ENCODE data around the gene CHODL. TPM values are rescaled to one million over a fixed set of nuclear protein-coding genes. Genes with fewer than 3 reads are reported as not detected.

CHODL gene
- total RNA-seq, 1 donor, result not detected

- Histone ChIP-seq H3K79me2 (ENCODE audit: insufficient read depth, low read length) (no peaks in the 10 kb centered on the region), H4K20me1 (ENCODE audit: insufficient read depth, low read length) (no peaks in the 10 kb centered on the region), H3K4me1 (ENCODE audit: insufficient read depth, low read length) (no peaks in the 10 kb centered on the region), H3K27me3 (ENCODE audit: insufficient read depth, low read length) (no peaks in the 10 kb centered on the region), H3K36me3 (ENCODE audit: insufficient read depth, low read length) (no peaks in the 10 kb centered on the region), H3K27ac (ENCODE audit: low read depth, low read length) (no peak overlapping the region), H3K9me3 (ENCODE audit: low read depth, low read length) (peaks cover 2% of the 10 kb centered on the region), H3K4me3 (ENCODE audit: insufficient read depth, low read length) (no peak overlapping the region), H3K4me2 (ENCODE audit: insufficient read depth, low read length) (no peak overlapping the region), H2AFZ (ENCODE audit: low read length) (no peak overlapping the region)
- DNase-seq (ENCODE audit: insufficient read length, low spot score, missing footprints), result no peak
- TF ChIP-seq, protein P1, sequence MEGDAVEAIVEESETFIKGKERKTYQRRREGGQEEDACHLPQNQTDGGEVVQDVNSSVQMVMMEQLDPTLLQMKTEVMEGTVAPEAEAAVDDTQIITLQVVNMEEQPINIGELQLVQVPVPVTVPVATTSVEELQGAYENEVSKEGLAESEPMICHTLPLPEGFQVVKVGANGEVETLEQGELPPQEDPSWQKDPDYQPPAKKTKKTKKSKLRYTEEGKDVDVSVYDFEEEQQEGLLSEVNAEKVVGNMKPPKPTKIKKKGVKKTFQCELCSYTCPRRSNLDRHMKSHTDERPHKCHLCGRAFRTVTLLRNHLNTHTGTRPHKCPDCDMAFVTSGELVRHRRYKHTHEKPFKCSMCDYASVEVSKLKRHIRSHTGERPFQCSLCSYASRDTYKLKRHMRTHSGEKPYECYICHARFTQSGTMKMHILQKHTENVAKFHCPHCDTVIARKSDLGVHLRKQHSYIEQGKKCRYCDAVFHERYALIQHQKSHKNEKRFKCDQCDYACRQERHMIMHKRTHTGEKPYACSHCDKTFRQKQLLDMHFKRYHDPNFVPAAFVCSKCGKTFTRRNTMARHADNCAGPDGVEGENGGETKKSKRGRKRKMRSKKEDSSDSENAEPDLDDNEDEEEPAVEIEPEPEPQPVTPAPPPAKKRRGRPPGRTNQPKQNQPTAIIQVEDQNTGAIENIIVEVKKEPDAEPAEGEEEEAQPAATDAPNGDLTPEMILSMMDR (IDR thresholded peaks at IDR 0.05; ENCODE audit: extremely low read depth, low read depth, low read length), result no peak
These were observed 29.7 kb downstream of the CHODL start for GRCh38 chr21:18274370-18274769.

DNA sequence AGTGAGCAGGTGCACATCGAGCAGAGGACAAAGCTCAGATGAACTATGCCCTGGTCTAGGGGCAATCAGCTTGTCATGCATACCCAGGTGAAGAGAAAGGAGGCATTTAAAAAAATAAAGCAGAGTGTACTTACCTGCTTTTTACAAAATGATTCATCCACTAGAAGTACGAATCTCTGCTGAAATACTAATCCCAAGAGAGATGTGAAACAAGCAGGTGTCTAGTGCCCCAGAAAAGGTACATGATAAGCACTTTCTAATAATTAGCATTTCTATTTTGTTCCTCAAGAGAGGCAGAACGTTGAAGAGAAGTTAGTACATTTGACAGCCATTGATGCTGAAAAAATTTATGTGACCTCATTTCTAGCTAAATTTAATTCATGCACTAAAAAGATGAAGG is 31.1 kb downstream of the CHODL start:
- Histone ChIP-seq H3K27me3 (ENCODE audit: insufficient read depth, low read length) (no peaks in the 10 kb centered on the region), H3K4me2 (ENCODE audit: insufficient read depth, low read length) (no peak overlapping the region), H3K9me3 (ENCODE audit: low read depth, low read length) (peaks cover 2% of the 10 kb centered on the region), H3K4me1 (ENCODE audit: insufficient read depth, low read length) (no peaks in the 10 kb centered on the region), H3K27ac (ENCODE audit: low read depth, low read length) (no peak overlapping the region), H3K36me3 (ENCODE audit: insufficient read depth, low read length) (no peaks in the 10 kb centered on the region), H3K79me2 (ENCODE audit: insufficient read depth, low read length) (no peaks in the 10 kb centered on the region), H2AFZ (ENCODE audit: low read length) (no peak overlapping the region), H4K20me1 (ENCODE audit: insufficient read depth, low read length) (no peaks in the 10 kb centered on the region), H3K4me3 (ENCODE audit: insufficient read depth, low read length) (no peak overlapping the region)
- no peak for DNase-seq (ENCODE audit: insufficient read length, low spot score, missing footprints)
- TF ChIP-seq, protein P1 (IDR thresholded peaks at IDR 0.05; ENCODE audit: extremely low read depth, low read depth, low read length), result no peak

GRCh38 chr21:18285379-18285778 is 40.7 kb downstream of the CHODL start:
- H2AFZ ChIP-seq (ENCODE audit: low read length), result no peak overlapping the region
- H3K36me3 ChIP-seq (ENCODE audit: insufficient read depth, low read length), result no peaks in the 10 kb centered on the region
- no peak overlapping the region for H3K27ac ChIP-seq (ENCODE audit: low read depth, low read length)
- TF ChIP-seq, protein P1 (IDR thresholded peaks at IDR 0.05; ENCODE audit: extremely low read depth, low read depth, low read length), result no peak
- H3K4me3 ChIP-seq (ENCODE audit: insufficient read depth, low read length), result no peak overlapping the region
- H3K9me3 ChIP-seq (ENCODE audit: low read depth, low read length), result no peaks in the 10 kb centered on the region
- no peaks in the 10 kb centered on the region for H4K20me1 ChIP-seq (ENCODE audit: insufficient read depth, low read length)
- H3K79me2 ChIP-seq (ENCODE audit: insufficient read depth, low read length), result no peaks in the 10 kb centered on the region
- H3K27me3 ChIP-seq (ENCODE audit: insufficient read depth, low read length), result no peaks in the 10 kb centered on the region
- H3K4me2 ChIP-seq (ENCODE audit: insufficient read depth, low read length), result no peak overlapping the region
- no peak for DNase-seq (ENCODE audit: insufficient read length, low spot score, missing footprints)
- H3K4me1 ChIP-seq (ENCODE audit: insufficient read depth, low read length), result no peaks in the 10 kb centered on the region

GRCh38 chr21:18289876-18290275 is 45.2 kb downstream of the CHODL start:
- no peak overlapping the region for H3K4me2 ChIP-seq (ENCODE audit: insufficient read depth, low read length)
- no peaks in the 10 kb centered on the region for H4K20me1 ChIP-seq (ENCODE audit: insufficient read depth, low read length)
- TF ChIP-seq, protein P1 (IDR thresholded peaks at IDR 0.05; ENCODE audit: extremely low read depth, low read depth, low read length), result no peak
- no peak for DNase-seq (ENCODE audit: insufficient read length, low spot score, missing footprints)
- H3K4me3 ChIP-seq (ENCODE audit: insufficient read depth, low read length), result no peak overlapping the region
- no peaks in the 10 kb centered on the region for H3K9me3 ChIP-seq (ENCODE audit: low read depth, low read length)
- no peak overlapping the region for H2AFZ ChIP-seq (ENCODE audit: low read length)
- H3K27ac ChIP-seq (ENCODE audit: low read depth, low read length), result no peak overlapping the region
- H3K36me3 ChIP-seq (ENCODE audit: insufficient read depth, low read length), result no peaks in the 10 kb centered on the region
- H3K4me1 ChIP-seq (ENCODE audit: insufficient read depth, low read length), result no peaks in the 10 kb centered on the region
- H3K27me3 ChIP-seq (ENCODE audit: insufficient read depth, low read length), result no peaks in the 10 kb centered on the region
- H3K79me2 ChIP-seq (ENCODE audit: insufficient read depth, low read length), result no peaks in the 10 kb centered on the region
